K562 (cell line): ENCODE data around the gene THEM4. TPM values are rescaled to one million over a fixed set of nuclear protein-coding genes. Genes with fewer than 3 reads are reported as not detected.

ENCODE experiments used
- ATAC-seq: fragments of 200-7000 bp; cut with Tn5 transposase; 3 replicates; pipeline ENCODE4 v1.9.1; 2020; ENCODE audit warnings: moderate library complexity
- BruUV-seq: library from RNA; stranded (reverse); fragments of 400-500 nt; replicated peaks from 2 replicates; lab custom pipeline; 2021; lab: Mats Ljungman, UMichigan
- CTCF ChIA-PET: fragments of 300-600 bp; formaldehyde crosslinking; extraction: SDS; loops from one replicate; lab custom pipeline; 2021; ENCODE audit warnings: low intra/inter-chr PET ratio; lab: Yijun Ruan, JAX
- POLR2A ChIA-PET: fragments of 300-600, 350-650 bp; sonication (Branson Sonifier 250); formaldehyde crosslinking; extraction: SDS; loops from one replicate; lab custom pipeline; 2021; ENCODE audit warnings: antibody characterized with exemption, inconsistent platforms; lab: Yijun Ruan, JAX
- DNase-seq, 4 experiments: peaks; one replicate each; pipeline versions ENCODE4 v3.0.0 to v3.0.0-alpha.2; 2011 to 2018; ENCODE audit warnings: low spot score in 3 of 4, mixed read lengths in 3 of 4; ENCODE audit errors: extremely low read depth in 1 of 4
- FAIRE-seq: peaks from 2 replicates; lab custom pipeline; 2011; peaks lifted over from hg19 to GRCh38; lab: Jason Lieb, UNC
- H2AFZ ChIP-seq: 2 replicates; pipeline ENCODE4 v1.6.0; 2011; ENCODE audit warnings: low read depth, low read length, control low read depth, inconsistent platforms
- H3K27ac ChIP-seq: fragments of 200-600 bp; 3 replicates; pipeline ENCODE4 v1.8.0; 2011; ENCODE audit warnings: low read depth, mild to moderate bottlenecking, control low read depth, inconsistent platforms, low read length, moderate library complexity, mixed read lengths; ENCODE audit errors: extremely low read depth
- H3K27me3 ChIP-seq, 2 experiments: fragments of 300-600 bp in 1 of 2; 2 replicates in 1 of 2; 3 replicates in 1 of 2; pipeline versions ENCODE4 v1.6.0 to v1.8.0; 2011; ENCODE audit warnings: inconsistent platforms in 2 of 2, low read length in 2 of 2, mild to moderate bottlenecking in 1 of 2, mixed read lengths in 1 of 2, moderate library complexity in 1 of 2; ENCODE audit not compliant: control insufficient read depth in 2 of 2, insufficient read depth in 2 of 2
- H3K36me3 ChIP-seq: fragments of 300-600 bp; 3 replicates; pipeline ENCODE4 v1.8.0; 2011; ENCODE audit warnings: mild to moderate bottlenecking, low read length, inconsistent platforms; ENCODE audit not compliant: control insufficient read depth, insufficient read depth
- H3K4me1 ChIP-seq, 2 experiments: fragments of 200-600 bp in 1 of 2; replicated peaks in 1 of 2; 2 replicates in 1 of 2; 3 replicates in 1 of 2; pipeline versions ENCODE4 v1.5.1 to v1.8.0; 2011; ENCODE audit warnings: inconsistent platforms in 2 of 2, low read length in 2 of 2, mild to moderate bottlenecking in 1 of 2, mixed read lengths in 1 of 2, moderate library complexity in 1 of 2; ENCODE audit not compliant: control insufficient read depth in 2 of 2, insufficient read depth in 2 of 2
- H3K4me2 ChIP-seq: 2 replicates; pipeline ENCODE4 v1.6.1; 2011; ENCODE audit warnings: low read length, control low read depth, inconsistent platforms, mixed read lengths; ENCODE audit not compliant: insufficient read depth
- H3K4me3 ChIP-seq: fragments of 200-600 bp; sonication (generic), shearing (Covaris generic); 2 replicates; pipeline ENCODE4 v1.5.1; 2016; ENCODE audit warnings: control low read depth, inconsistent platforms
- H3K79me2 ChIP-seq: fragments of 200-600 bp; 3 replicates; pipeline ENCODE4 v1.8.0; 2011; ENCODE audit warnings: low read length, inconsistent platforms; ENCODE audit not compliant: control insufficient read depth, insufficient read depth
- H3K9ac ChIP-seq, 2 experiments: 2 replicates each; pipeline versions ENCODE4 v1.6.0 to v1.6.1; 2011; ENCODE audit warnings: low read depth in 2 of 2, low read length in 2 of 2, control low read depth in 1 of 2, inconsistent platforms in 1 of 2, mild to moderate bottlenecking in 1 of 2, mixed read lengths in 1 of 2; ENCODE audit not compliant: insufficient read depth in 1 of 2
- H3K9me1 ChIP-seq: one replicate; pipeline ENCODE4 v1.6.0; 2011; ENCODE audit warnings: inconsistent platforms, mild to moderate bottlenecking, low read length, moderate library complexity; ENCODE audit not compliant: control insufficient read depth, insufficient read depth
- H3K9me3 ChIP-seq: replicated peaks from 2 replicates; pipeline ENCODE4 v1.5.1; 2011; ENCODE audit warnings: low read depth, low read length, inconsistent platforms; ENCODE audit not compliant: control insufficient read depth, insufficient read depth
- H4K20me1 ChIP-seq: replicated peaks from 2 replicates; pipeline ENCODE4 v1.6.1; 2011; ENCODE audit warnings: low read length, inconsistent platforms, mixed read lengths; ENCODE audit not compliant: control insufficient read depth, insufficient read depth
- NFRKB ChIP-seq: fragments of 450-650 bp; IDR thresholded peaks from 2 replicates; pipeline ENCODE4 v1.6.1; 2016; ENCODE audit warnings: low read depth
- POLR3A ChIP-seq: IDR thresholded peaks from 2 replicates; pipeline ENCODE4 v1.6.1; 2011; ENCODE audit warnings: borderline replicate concordance, mild to moderate bottlenecking, moderate library complexity; ENCODE audit not compliant: insufficient read length, insufficient read depth; ENCODE audit errors: extremely low read depth
- SP2 ChIP-seq: IDR thresholded peaks from 2 replicates; pipeline ENCODE4 v1.6.1; 2011; ENCODE audit warnings: mild to moderate bottlenecking, low read depth, low read length, moderate library complexity; ENCODE audit not compliant: poor library complexity, severe bottlenecking; ENCODE audit errors: extremely low read depth
- WGBS: fragments of 100-300 bp; shearing (Covaris generic); methylation state at CpG from one replicate; pipeline ENCODE4 v1.1.6; 2016; ENCODE audit warnings: low coverage, mixed read lengths; ENCODE audit not compliant: insufficient coverage; ENCODE audit errors: missing lambda C conversion rate; 5-methylcytosine and 5-hydroxymethylcytosine counted together
- in situ Hi-C: fragments of 300-500 bp; cut with MboI; formaldehyde crosslinking; loops from 4 replicates; pipeline ENCODE4 v1.15.0; 2018; ENCODE audit warnings: inconsistent platforms, mixed read lengths
- intact Hi-C: fragments of 100-400 bp; cut with micrococcal nuclease; formaldehyde crosslinking; loops from 2 replicates; pipeline ENCODE4 v1.14.2; 2022
- polyA plus RNA-seq, 8 experiments: library from polyadenylated mRNA; depleted of rRNA in 4 of 8; stranded (reverse) in 5 of 8; unstranded in 3 of 8; fragments of >200 nt; fragmentation: Nextera tagmentation in 2 of 8; fragmentation: Illumina TruSeq in 1 of 8; extraction: Ambion mirVana in 2 of 8; extraction: Trizol in 1 of 8; gene quantifications; 2 replicates each; pipeline versions ENCODE4 v1.2.1 to v1.2.3, GENCODE V29; 2011 to 2014; ENCODE audit warnings: inconsistent platforms in 1 of 8, missing spikeins in 1 of 8
- total RNA-seq, 7 experiments: library from RNA; depleted of rRNA in 6 of 7; stranded (reverse); fragments of >200 nt in 6 of 7; fragmentation: Illumina TruSeq in 2 of 7; extraction: Trizol in 2 of 7; gene quantifications; 2 replicates each; pipeline versions ENCODE4 v1.2.1 to v1.2.3, GENCODE V29; 2011 to 2021; ENCODE audit warnings: low replicate concordance in 1 of 7
- TF ChIP-seq, protein P1 (sequence below): sonication (generic); formaldehyde crosslinking; IDR thresholded peaks from 2 replicates; pipeline ENCODE4 v1.8.1; 2023; ENCODE audit warnings: missing genetic modification reagents, mild to moderate bottlenecking, borderline replicate concordance
- TF ChIP-seq, protein P2 (sequence below), 2 experiments: fragments of 450-650 bp; IDR thresholded peaks; 2 replicates each; pipeline ENCODE4 v1.6.1; 2016

THEM4 gene
- total and polyA plus RNA-seq, 9 of the 15 experiments (the other 6 are each of a cell fraction or from before 2014, with no cell fraction given) = 8.6 to 71.9 (median 35.3) TPM

DNA sequence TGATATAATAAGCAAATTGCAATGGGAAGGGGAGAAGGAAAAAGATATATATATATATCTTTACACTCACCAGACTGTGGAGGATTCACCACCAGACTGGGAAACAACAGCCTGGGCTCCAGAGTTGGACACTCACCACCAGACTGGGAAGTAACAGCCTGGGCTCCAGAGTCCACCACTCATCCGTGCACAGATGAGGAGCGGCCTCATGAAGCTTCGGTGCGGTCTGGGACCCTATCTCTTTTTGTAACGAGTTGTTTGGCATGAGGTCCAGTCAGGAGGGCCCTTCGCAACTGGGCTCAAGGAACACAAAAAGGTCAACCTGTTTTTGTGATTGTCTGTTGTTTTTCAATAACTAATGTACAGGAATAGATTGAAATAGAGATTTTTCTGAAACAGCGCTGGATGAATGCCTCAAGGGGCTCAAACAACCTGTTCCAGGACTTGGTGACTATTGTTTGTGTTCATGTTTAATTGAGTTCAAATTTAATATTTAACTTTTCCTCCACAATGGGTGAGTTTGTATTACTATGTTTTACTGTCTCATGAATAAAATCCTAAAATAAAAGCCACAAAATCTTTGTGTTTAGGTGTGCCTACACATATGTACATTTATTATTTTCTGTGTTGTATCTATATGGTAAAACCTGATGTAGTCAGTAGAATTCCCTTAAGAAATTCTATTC is 44.2 kb upstream of the THEM4 start (continued):
- TF ChIP-seq, protein P1, sequence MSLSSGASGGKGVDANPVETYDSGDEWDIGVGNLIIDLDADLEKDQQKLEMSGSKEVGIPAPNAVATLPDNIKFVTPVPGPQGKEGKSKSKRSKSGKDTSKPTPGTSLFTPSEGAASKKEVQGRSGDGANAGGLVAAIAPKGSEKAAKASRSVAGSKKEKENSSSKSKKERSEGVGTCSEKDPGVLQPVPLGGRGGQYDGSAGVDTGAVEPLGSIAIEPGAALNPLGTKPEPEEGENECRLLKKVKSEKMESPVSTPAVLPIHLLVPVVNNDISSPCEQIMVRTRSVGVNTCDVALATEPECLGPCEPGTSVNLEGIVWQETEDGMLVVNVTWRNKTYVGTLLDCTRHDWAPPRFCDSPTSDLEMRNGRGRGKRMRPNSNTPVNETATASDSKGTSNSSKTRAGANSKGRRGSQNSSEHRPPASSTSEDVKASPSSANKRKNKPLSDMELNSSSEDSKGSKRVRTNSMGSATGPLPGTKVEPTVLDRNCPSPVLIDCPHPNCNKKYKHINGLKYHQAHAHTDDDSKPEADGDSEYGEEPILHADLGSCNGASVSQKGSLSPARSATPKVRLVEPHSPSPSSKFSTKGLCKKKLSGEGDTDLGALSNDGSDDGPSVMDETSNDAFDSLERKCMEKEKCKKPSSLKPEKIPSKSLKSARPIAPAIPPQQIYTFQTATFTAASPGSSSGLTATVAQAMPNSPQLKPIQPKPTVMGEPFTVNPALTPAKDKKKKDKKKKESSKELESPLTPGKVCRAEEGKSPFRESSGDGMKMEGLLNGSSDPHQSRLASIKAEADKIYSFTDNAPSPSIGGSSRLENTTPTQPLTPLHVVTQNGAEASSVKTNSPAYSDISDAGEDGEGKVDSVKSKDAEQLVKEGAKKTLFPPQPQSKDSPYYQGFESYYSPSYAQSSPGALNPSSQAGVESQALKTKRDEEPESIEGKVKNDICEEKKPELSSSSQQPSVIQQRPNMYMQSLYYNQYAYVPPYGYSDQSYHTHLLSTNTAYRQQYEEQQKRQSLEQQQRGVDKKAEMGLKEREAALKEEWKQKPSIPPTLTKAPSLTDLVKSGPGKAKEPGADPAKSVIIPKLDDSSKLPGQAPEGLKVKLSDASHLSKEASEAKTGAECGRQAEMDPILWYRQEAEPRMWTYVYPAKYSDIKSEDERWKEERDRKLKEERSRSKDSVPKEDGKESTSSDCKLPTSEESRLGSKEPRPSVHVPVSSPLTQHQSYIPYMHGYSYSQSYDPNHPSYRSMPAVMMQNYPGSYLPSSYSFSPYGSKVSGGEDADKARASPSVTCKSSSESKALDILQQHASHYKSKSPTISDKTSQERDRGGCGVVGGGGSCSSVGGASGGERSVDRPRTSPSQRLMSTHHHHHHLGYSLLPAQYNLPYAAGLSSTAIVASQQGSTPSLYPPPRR (CRISPR knock-in tag) = no peak
- no peak for TF ChIP-seq NFRKB

DNA sequence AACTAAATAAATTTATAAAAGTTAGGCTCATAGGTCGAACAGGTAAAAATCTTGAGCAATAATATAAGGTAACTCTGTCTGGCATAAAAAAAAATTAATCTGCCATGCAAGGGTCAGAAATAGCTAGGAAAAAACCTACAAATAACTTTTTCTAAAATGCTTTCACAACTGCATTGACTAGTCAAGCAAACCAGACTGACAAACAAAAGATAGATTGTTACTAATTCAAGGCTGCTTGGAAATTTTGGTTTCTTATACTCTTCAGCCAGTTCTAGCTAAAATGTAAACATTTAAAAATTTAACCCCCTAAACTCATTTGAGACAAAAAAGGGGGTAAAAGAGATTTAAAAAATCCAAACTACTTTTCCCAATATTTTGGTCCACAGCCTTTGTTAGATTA is 43.5 kb upstream of the THEM4 start:
- DNase-seq (no peak), ATAC-seq (no peak), FAIRE-seq (no peak)
- Histone ChIP-seq H4K20me1 (no peaks in the 10 kb centered on the region), H3K79me2 (no peaks in the 10 kb centered on the region), H3K9ac (no peak overlapping the region), H3K27ac (no peak overlapping the region), H3K9me3 (no peaks in the 10 kb centered on the region), H3K9me1 (no peaks in the 10 kb centered on the region), H3K36me3 (no peaks in the 10 kb centered on the region), H3K4me2 (no peak overlapping the region), H3K27me3 (no peaks in the 10 kb centered on the region), H3K4me1 (0 out of 5 replicates have a peak, but pooled peaks cover 0 to 3% of the 10 kb centered on the region in 2 experiments), H2AFZ (no peak overlapping the region), H3K4me3 (no peak overlapping the region)
- TF ChIP-seq, protein P2, sequence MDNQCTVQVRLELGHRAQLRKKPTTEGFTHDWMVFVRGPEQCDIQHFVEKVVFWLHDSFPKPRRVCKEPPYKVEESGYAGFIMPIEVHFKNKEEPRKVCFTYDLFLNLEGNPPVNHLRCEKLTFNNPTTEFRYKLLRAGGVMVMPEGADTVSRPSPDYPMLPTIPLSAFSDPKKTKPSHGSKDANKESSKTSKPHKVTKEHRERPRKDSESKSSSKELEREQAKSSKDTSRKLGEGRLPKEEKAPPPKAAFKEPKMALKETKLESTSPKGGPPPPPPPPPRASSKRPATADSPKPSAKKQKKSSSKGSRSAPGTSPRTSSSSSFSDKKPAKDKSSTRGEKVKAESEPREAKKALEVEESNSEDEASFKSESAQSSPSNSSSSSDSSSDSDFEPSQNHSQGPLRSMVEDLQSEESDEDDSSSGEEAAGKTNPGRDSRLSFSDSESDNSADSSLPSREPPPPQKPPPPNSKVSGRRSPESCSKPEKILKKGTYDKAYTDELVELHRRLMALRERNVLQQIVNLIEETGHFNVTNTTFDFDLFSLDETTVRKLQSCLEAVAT (IDR thresholded peaks at IDR 0.05) = no peak
- no peak for TF ChIP-seq SP2
- TF ChIP-seq POLR3A = no peak
- in situ Hi-C loops = no loop called here
- intact Hi-C loops = no loop called here
- WGBS = 12% methylated on average over 1 of the region's 1 CpG
- POLR2A ChIA-PET = interaction anchor here (0.6 to 1.3 kb wide), 3 partner anchors 17 to 82 kb away, joined by 3 to 4 read pairs (median 3); no protein-coding TSS in a partner anchor
- BruUV-seq = no TSS peak
- CTCF ChIA-PET = no interaction called here
